Glutamatergic neuron (in vitro differentiated cells): ENCODE data around the gene PRSS56. TPM values are rescaled to one million over a fixed set of nuclear protein-coding genes. Genes with fewer than 3 reads are reported as not detected.

Source experiments
- DNase-seq: peaks from one replicate; pipeline ENCODE4 v3.0.0; 2022
- H3K27ac Mint-ChIP-seq: one replicate; pipeline ENCODE4 v1.8.0; 2020; ENCODE audit warnings: mild to moderate bottlenecking, mixed read lengths, inconsistent platforms; ENCODE audit not compliant: unreplicated experiment
- H3K27me3 Mint-ChIP-seq: one replicate; pipeline ENCODE4 v1.8.0; 2020; ENCODE audit warnings: mild to moderate bottlenecking, moderate library complexity, mixed read lengths, inconsistent platforms; ENCODE audit not compliant: unreplicated experiment
- H3K36me3 Mint-ChIP-seq: one replicate; pipeline ENCODE4 v1.8.0; 2020; ENCODE audit warnings: mild to moderate bottlenecking, mixed read lengths, inconsistent platforms; ENCODE audit not compliant: unreplicated experiment
- H3K4me1 Mint-ChIP-seq: one replicate; pipeline ENCODE4 v1.8.0; 2020; ENCODE audit warnings: mild to moderate bottlenecking, low read depth, mixed read lengths, inconsistent platforms; ENCODE audit not compliant: unreplicated experiment
- H3K4me3 Mint-ChIP-seq: one replicate; pipeline ENCODE4 v1.8.0; 2020; ENCODE audit warnings: mild to moderate bottlenecking, mixed read lengths, inconsistent platforms; ENCODE audit not compliant: unreplicated experiment
- H3K9me3 Mint-ChIP-seq: one replicate; pipeline ENCODE4 v1.8.0; 2020; ENCODE audit warnings: mild to moderate bottlenecking, moderate library complexity, mixed read lengths, inconsistent platforms; ENCODE audit not compliant: unreplicated experiment
- CTCF ChIP-seq: fragments of 200-600 bp; sonication (generic); IDR thresholded peaks from one replicate; pipeline ENCODE4 v1.5.0; 2021; ENCODE audit not compliant: partially characterized antibody, unreplicated experiment
- total RNA-seq: library from RNA; stranded (reverse); fragmentation: NEBNext Ultra II Directional; extraction: Animal tissue kit (Norgen Biotek cat#: 25700); gene quantifications from one replicate; pipeline ENCODE4 v1.2.1, GENCODE V29; 2021; ENCODE audit not compliant: unreplicated experiment

Gene PRSS56
- total RNA-seq, 1 donor from 2014 or later = not detected

GRCh38 chr2:232490221-232491138 is 29.7 kb upstream of the PRSS56 start:
- peak; percentile 59 for DNase-seq
- Mint-ChIP-seq H3K4me3 (no peak overlapping the region), H3K27ac (no peak overlapping the region), H3K4me1 (peaks cover 3% of the 10 kb centered on the region), H3K9me3 (peaks cover 5% of the 10 kb centered on the region), H3K36me3 (no peaks in the 10 kb centered on the region), H3K27me3 (peaks cover 22% of the 10 kb centered on the region)
- no peak for TF ChIP-seq CTCF

- TF ChIP-seq CTCF = no peak
- H3K9me3 Mint-ChIP-seq = peaks cover 5% of the 10 kb centered on the region
- no peak overlapping the region for H3K4me3 Mint-ChIP-seq
- H3K4me1 Mint-ChIP-seq = peaks cover 3% of the 10 kb centered on the region
- DNase-seq = no peak
- no peak overlapping the region for H3K27ac Mint-ChIP-seq
- H3K36me3 Mint-ChIP-seq = no peaks in the 10 kb centered on the region
- H3K27me3 Mint-ChIP-seq = peaks cover 22% of the 10 kb centered on the region
Measured at GRCh38 chr2:232491139-232491780, 28.9 kb upstream of the PRSS56 start.

- no peak overlapping the region for H3K4me3 Mint-ChIP-seq
- no peak for TF ChIP-seq CTCF
- DNase-seq = no peak
- peaks cover 5% of the 10 kb centered on the region for H3K9me3 Mint-ChIP-seq
- H3K36me3 Mint-ChIP-seq = no peaks in the 10 kb centered on the region
- H3K27ac Mint-ChIP-seq = no peak overlapping the region
- H3K4me1 Mint-ChIP-seq = peaks cover 3% of the 10 kb centered on the region
- H3K27me3 Mint-ChIP-seq = peaks cover 22% of the 10 kb centered on the region
Measured at GRCh38 chr2:232492236-232492848, 27.8 kb upstream of the PRSS56 start.

- Mint-ChIP-seq H3K9me3 (peaks cover 5% of the 10 kb centered on the region), H3K4me3 (no peak overlapping the region), H3K4me1 (peaks cover 3% of the 10 kb centered on the region), H3K27ac (no peak overlapping the region), H3K36me3 (no peaks in the 10 kb centered on the region), H3K27me3 (peaks cover 22% of the 10 kb centered on the region)
- TF ChIP-seq CTCF = no peak
- DNase-seq = no peak
Measured at GRCh38 chr2:232492963-232493700, 27.1 kb upstream of the PRSS56 start.
